H1 (cell line): ENCODE results near the gene FAT2. TPM values are rescaled to one million over a fixed set of nuclear protein-coding genes. Genes with fewer than 3 reads are reported as not detected.

Experiments
- CTCF ChIA-PET: fragments of 300-600 bp; sonication (Branson Sonifier 250); formaldehyde crosslinking; loops from one replicate; lab custom pipeline; 2021; ENCODE audit not compliant: partially characterized antibody; lab: Charles Lee
- POLR2A ChIA-PET: fragments of 300-600 bp; sonication (Branson Sonifier 250); formaldehyde crosslinking; loops from one replicate; lab custom pipeline; 2021; ENCODE audit warnings: inconsistent platforms; ENCODE audit not compliant: partially characterized antibody; lab: Charles Lee
- DNase-seq, 2 experiments: peaks; one replicate each; pipeline versions ENCODE4 v3.0.0 to v3.0.0-alpha.2; 2010 to 2022; ENCODE audit warnings: low spot score in 2 of 2, low read depth in 1 of 2, mixed read lengths in 1 of 2
- FAIRE-seq: peaks from 2 replicates; lab custom pipeline; 2011; peaks lifted over from hg19 to GRCh38; lab: Jason Lieb, UNC
- H2AFZ ChIP-seq: 2 replicates; pipeline ENCODE4 v1.8.1; 2012; ENCODE audit warnings: low read length, inconsistent platforms
- H2AK5ac ChIP-seq: 2 replicates; pipeline ENCODE4 v1.6.1; 2013; ENCODE audit warnings: low read depth, low read length
- H2BK120ac ChIP-seq: replicated peaks from 2 replicates; pipeline ENCODE3; 2013; ENCODE audit warnings: low read depth, low read length, inconsistent platforms
- H2BK12ac ChIP-seq: 2 replicates; pipeline ENCODE4 v1.6.1; 2013; ENCODE audit warnings: low read depth, low read length
- H2BK15ac ChIP-seq: 2 replicates; pipeline ENCODE4 v1.6.1; 2013; ENCODE audit warnings: low read length
- H2BK20ac ChIP-seq: 2 replicates; pipeline ENCODE4 v1.6.1; 2013; ENCODE audit warnings: low read length
- H2BK5ac ChIP-seq: 2 replicates; pipeline ENCODE4 v1.6.1; 2013; ENCODE audit warnings: low read depth, low read length
- H3K14ac ChIP-seq: 2 replicates; pipeline ENCODE4 v1.6.1; 2013; ENCODE audit warnings: inconsistent platforms; ENCODE audit not compliant: insufficient read length
- H3K18ac ChIP-seq: 2 replicates; pipeline ENCODE4 v1.6.1; 2013; ENCODE audit warnings: low read length; ENCODE audit errors: extremely low read depth
- H3K23ac ChIP-seq: 2 replicates; pipeline ENCODE4 v1.6.1; 2013; ENCODE audit warnings: inconsistent platforms; ENCODE audit not compliant: insufficient read length
- H3K23me2 ChIP-seq: 2 replicates; pipeline ENCODE4 v1.6.1; 2013; ENCODE audit warnings: low read depth, low read length
- H3K27ac ChIP-seq: 2 replicates; pipeline ENCODE4 v1.6.1; 2011; ENCODE audit warnings: low read depth, low read length, inconsistent platforms
- H3K27me3 ChIP-seq, 4 experiments: replicated peaks in 1 of 4; 1 replicate in 1 of 4; 2 replicates in 3 of 4; pipeline versions ENCODE4 v1.6.1 to v1.8.1; 2011 to 2013; ENCODE audit warnings: low read length in 3 of 4, mild to moderate bottlenecking in 3 of 4, inconsistent platforms in 2 of 4, mixed read lengths in 2 of 4, moderate library complexity in 1 of 4; ENCODE audit not compliant: control insufficient read depth in 3 of 4, insufficient read depth in 3 of 4; ENCODE audit errors: extremely low read depth in 1 of 4
- H3K36me3 ChIP-seq, 4 experiments: 2 replicates each; pipeline versions ENCODE4 v1.6.1 to v1.8.1; 2011 to 2013; ENCODE audit warnings: mild to moderate bottlenecking in 4 of 4, low read length in 3 of 4, moderate library complexity in 2 of 4, control low read depth in 1 of 4, inconsistent platforms in 1 of 4; ENCODE audit not compliant: insufficient read depth in 4 of 4, control insufficient read depth in 2 of 4
- H3K4ac ChIP-seq: replicated peaks from 2 replicates; pipeline ENCODE3; 2013; ENCODE audit warnings: low read length, low read depth, mixed read lengths, inconsistent platforms; ENCODE audit not compliant: insufficient read length
- H3K4me1 ChIP-seq, 4 experiments: replicated peaks in 1 of 4; 1 replicate in 1 of 4; 2 replicates in 3 of 4; pipeline versions ENCODE4 v1.6.1 to v1.8.1; 2011 to 2013; ENCODE audit warnings: low read length in 3 of 4, inconsistent platforms in 2 of 4, mixed read lengths in 1 of 4; ENCODE audit not compliant: insufficient read depth in 4 of 4, control insufficient read depth in 3 of 4
- H3K4me2 ChIP-seq, 2 experiments: 2 replicates each; pipeline versions ENCODE4 v1.6.1 to v1.8.1; 2011 to 2013; ENCODE audit warnings: low read depth in 2 of 2, low read length in 2 of 2, control low read depth in 1 of 2, inconsistent platforms in 1 of 2, mild to moderate bottlenecking in 1 of 2; ENCODE audit not compliant: insufficient read depth in 1 of 2
- H3K4me3 ChIP-seq, 4 experiments: fragments of 200-600, 300-600 bp in 1 of 4; sonication (generic), shearing (Covaris generic), sonication (Bioruptor Twin) in 1 of 4; 2 replicates each; pipeline versions ENCODE4 v1.5.1 to v1.8.1; 2011 to 2016; ENCODE audit warnings: low read length in 4 of 4, low read depth in 3 of 4, control low read depth in 2 of 4, inconsistent platforms in 2 of 4, mild to moderate bottlenecking in 2 of 4, mixed read lengths in 1 of 4, moderate library complexity in 1 of 4; ENCODE audit not compliant: insufficient read depth in 2 of 4; ENCODE audit errors: extremely low read depth in 1 of 4
- H3K56ac ChIP-seq: replicated peaks from 2 replicates; pipeline ENCODE3; 2013; ENCODE audit warnings: low read depth, mild to moderate bottlenecking, mixed read lengths, low read length, inconsistent platforms; ENCODE audit not compliant: insufficient read length
- H3K79me1 ChIP-seq: 2 replicates; pipeline ENCODE4 v1.6.1; 2013; ENCODE audit warnings: low read depth, low read length, control low read depth
- H3K79me2 ChIP-seq, 2 experiments: 2 replicates each; pipeline versions ENCODE4 v1.6.1 to v1.8.1; 2012 to 2013; ENCODE audit warnings: low read length in 2 of 2, mild to moderate bottlenecking in 2 of 2, inconsistent platforms in 1 of 2; ENCODE audit not compliant: insufficient read depth in 2 of 2, control insufficient read depth in 1 of 2
- H3K9ac ChIP-seq, 4 experiments: replicated peaks in 1 of 4; 1 replicate in 1 of 4; 2 replicates in 3 of 4; pipeline versions ENCODE4 v1.6.1 to v1.8.1; 2011 to 2013; ENCODE audit warnings: low read depth in 3 of 4, low read length in 3 of 4, control low read depth in 2 of 4, mild to moderate bottlenecking in 2 of 4, moderate library complexity in 2 of 4, inconsistent platforms in 1 of 4; ENCODE audit errors: extremely low read depth in 1 of 4
- H3K9me3 ChIP-seq, 2 experiments: 2 replicates each; pipeline versions ENCODE4 v1.6.1 to v1.8.1; 2012 to 2013; ENCODE audit warnings: mild to moderate bottlenecking in 2 of 2, moderate library complexity in 2 of 2, control low read depth in 1 of 2, inconsistent platforms in 1 of 2, low read depth in 1 of 2, low read length in 1 of 2, mixed read lengths in 1 of 2; ENCODE audit not compliant: insufficient read depth in 2 of 2
- H4K20me1 ChIP-seq, 2 experiments: replicated peaks in 1 of 2; 2 replicates each; pipeline versions ENCODE3 to v1.8.1; 2011 to 2013; ENCODE audit warnings: inconsistent platforms in 2 of 2, low read length in 2 of 2, mild to moderate bottlenecking in 1 of 2; ENCODE audit not compliant: insufficient read depth in 2 of 2, control insufficient read depth in 1 of 2
- H4K5ac ChIP-seq: 2 replicates; pipeline ENCODE4 v1.6.1; 2013; ENCODE audit warnings: low read length, low read depth, mixed read lengths, inconsistent platforms; ENCODE audit not compliant: insufficient read length
- H4K8ac ChIP-seq: 2 replicates; pipeline ENCODE4 v1.8.0; 2013; ENCODE audit warnings: mild to moderate bottlenecking, moderate library complexity, low read length, inconsistent platforms; ENCODE audit not compliant: insufficient read depth; ENCODE audit errors: extremely low read depth
- H4K91ac ChIP-seq: replicated peaks from 2 replicates; pipeline ENCODE3; 2013; ENCODE audit warnings: low read length, mixed read lengths, inconsistent platforms; ENCODE audit not compliant: insufficient read length
- BRCA1 ChIP-seq: IDR thresholded peaks from 2 replicates; pipeline ENCODE4 v1.6.1; 2012; ENCODE audit warnings: low read depth, low read length, improper control_type of control experiment
- CTBP2 ChIP-seq: IDR thresholded peaks from 2 replicates; pipeline ENCODE4 v1.7.0; 2011; ENCODE audit warnings: borderline replicate concordance, mild to moderate bottlenecking, moderate library complexity, mixed read lengths, low read length; ENCODE audit not compliant: insufficient read depth, insufficient read length
- EGR1 ChIP-seq: IDR thresholded peaks from 2 replicates; pipeline ENCODE4 v1.6.1; 2011; ENCODE audit warnings: low read depth, low read length, borderline replicate concordance
- EZH2 ChIP-seq: fragments of 200-600 bp; sonication (generic); IDR thresholded peaks from 2 replicates; pipeline ENCODE4 v1.7.1; 2012; ENCODE audit warnings: low read depth, mild to moderate bottlenecking, moderate library complexity, low read length, inconsistent platforms; ENCODE audit not compliant: severe bottlenecking
- KDM1A ChIP-seq: fragments of 200-600, 300-600 bp; sonication (generic); IDR thresholded peaks from 2 replicates; pipeline ENCODE4 v1.7.1; 2016; ENCODE audit warnings: mild to moderate bottlenecking, low read length, borderline replicate concordance
- KDM4A ChIP-seq: IDR thresholded peaks from one replicate; pipeline ENCODE4 v1.7.1; 2012; ENCODE audit warnings: low read depth, mild to moderate bottlenecking, moderate library complexity, low read length, inconsistent platforms; ENCODE audit not compliant: severe bottlenecking
- NANOG ChIP-seq: IDR thresholded peaks from 2 replicates; pipeline ENCODE4 v1.6.1; 2011; ENCODE audit warnings: low read length, low read depth, mild to moderate bottlenecking, inconsistent platforms; ENCODE audit not compliant: insufficient read depth, poor library complexity, severe bottlenecking
- PHF8 ChIP-seq: fragments of 200-600 bp; sonication (generic); conservative IDR thresholded peaks from 2 replicates; pipeline ENCODE4 v1.7.1; 2012; ENCODE audit warnings: low read depth, mild to moderate bottlenecking, inconsistent platforms, low read length, moderate library complexity
- RBBP5 ChIP-seq: IDR thresholded peaks from 2 replicates; pipeline ENCODE4 v1.7.1; 2012; ENCODE audit warnings: low read depth, mild to moderate bottlenecking, inconsistent platforms, low read length, moderate library complexity, borderline replicate concordance
- TEAD4 ChIP-seq: IDR thresholded peaks from 2 replicates; pipeline ENCODE4 v1.6.1; 2012; ENCODE audit warnings: low read depth, low read length, inconsistent platforms, mixed read lengths
- WGBS, 2 experiments: shearing (Covaris generic) in 1 of 2; methylation state at CpG; one replicate each; pipeline versions ENCODE4 v1.1.6 to v1.1.7; 2013 to 2015; ENCODE audit warnings: low lambda C conversion rate in 2 of 2, mixed read lengths in 2 of 2, inconsistent platforms in 1 of 2, low coverage in 1 of 2, missing lambda C conversion rate in 1 of 2; ENCODE audit not compliant: insufficient replicate concordance in 2 of 2, insufficient coverage in 1 of 2, insufficient read length in 1 of 2; ENCODE audit errors: extremely low coverage in 1 of 2, missing lambda C conversion rate in 1 of 2; 5-methylcytosine and 5-hydroxymethylcytosine counted together
- polyA plus RNA-seq, 7 experiments: library from polyadenylated mRNA; depleted of rRNA in 3 of 7; stranded (reverse) in 5 of 7; unstranded in 2 of 7; fragments of >200 nt in 5 of 7; fragments of 200-250 nt in 2 of 7; gene quantifications; 1 replicate in 5 of 7; 2 replicates in 1 of 7; 4 replicates in 1 of 7; pipeline versions ENCODE4 v1.2.1 to v1.2.3, GENCODE V29; 2011 to 2013; ENCODE audit warnings: missing spikeins in 2 of 7, mixed read lengths in 2 of 7
- total RNA-seq: library from RNA; stranded (reverse); fragmentation: NEBNext Ultra II Directional; extraction: Animal tissue kit (Norgen Biotek cat#: 25700); gene quantifications from 2 replicates; pipeline ENCODE4 v1.2.1, GENCODE V29; 2021
- TF ChIP-seq, protein P1 (sequence below): IDR thresholded peaks from 2 replicates; pipeline ENCODE4 v1.6.1; 2012; ENCODE audit warnings: inconsistent platforms

FAT2 gene
- total and polyA plus RNA-seq, 2 of the 8 experiments (the other 6 are each of a cell fraction or from before 2014, with no cell fraction given) = 0.12 to 0.30 TPM

GRCh38 chr5:151612689-151613427 is 21.7 kb upstream of the FAT2 start:
- Histone ChIP-seq H4K91ac (no peak overlapping the region), H3K9me3 (no peaks in the 10 kb centered on the region), H4K8ac (no peak overlapping the region), H2BK20ac (no peak overlapping the region), H3K14ac (no peak overlapping the region), H3K9ac (no peak overlapping the region), H3K4me2 (no peak overlapping the region), H2AK5ac (no peak overlapping the region), H4K20me1 (peaks cover 0 to 3% of the 10 kb centered on the region in 2 experiments), H3K23me2 (peaks cover 5% of the 10 kb centered on the region; the same call in 1 of the 2 replicates), H2BK12ac (no peak overlapping the region), H3K18ac (no peak overlapping the region), H2AFZ (0 out of 2 replicates have a peak overlapping the region, but pooled peaks have one; percentile 34), H3K27me3 (no peaks in the 10 kb centered on the region), H3K79me1 (no peaks in the 10 kb centered on the region), H3K4me1 (0 out of 7 replicates have a peak, but pooled peaks cover 0 to 3% (median 0%) of the 10 kb centered on the region in 4 experiments), H3K79me2 (no peaks in the 10 kb centered on the region), H3K56ac (peak overlapping the region; percentile 98), H4K5ac (no peak overlapping the region), H3K4ac (no peak overlapping the region), H3K27ac (no peak overlapping the region; the same call in 1 of the 2 replicates), H2BK120ac (no peak overlapping the region), H3K23ac (no peak overlapping the region), H2BK5ac (no peak overlapping the region), H3K36me3 (no peaks in the 10 kb centered on the region), H3K4me3 (no peak overlapping the region), H2BK15ac (no peak overlapping the region)
- ChIA-PET CTCF (interaction anchor here (0.8 to 2.7 kb wide), 7 partner anchors 12 to 375 kb away, joined by 3 to 11 read pairs (median 7); no protein-coding TSS in a partner anchor), POLR2A (no interaction called here)
- FAIRE-seq = no peak
- no peak for DNase-seq
- 90% methylated on average over 8 of the region's 8 CpGs; no CpG with 5 or more reads in 1 of the 2 experiments for WGBS, 2 experiments
- TF ChIP-seq TEAD4 (no peak), KDM1A (no peak), PHF8 (no peak), BRCA1 (no peak), RBBP5 (no peak), KDM4A (no peak), EZH2 (no peak), EGR1 (no peak), NANOG (no peak), CTBP2 (no peak)
- TF ChIP-seq, protein P1, sequence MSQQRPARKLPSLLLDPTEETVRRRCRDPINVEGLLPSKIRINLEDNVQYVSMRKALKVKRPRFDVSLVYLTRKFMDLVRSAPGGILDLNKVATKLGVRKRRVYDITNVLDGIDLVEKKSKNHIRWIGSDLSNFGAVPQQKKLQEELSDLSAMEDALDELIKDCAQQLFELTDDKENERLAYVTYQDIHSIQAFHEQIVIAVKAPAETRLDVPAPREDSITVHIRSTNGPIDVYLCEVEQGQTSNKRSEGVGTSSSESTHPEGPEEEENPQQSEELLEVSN = no peak
